GM12872 (cell line): ENCODE measurements around the gene TLL1.

ENCODE experiments used
- CTCF ChIP-seq: IDR thresholded peaks from 3 replicates; pipeline ENCODE4 v1.5.1; 2011; ENCODE audit warnings: low read depth, mild to moderate bottlenecking, low read length, moderate library complexity; ENCODE audit not compliant: insufficient read depth

The TLL1 gene

DNA sequence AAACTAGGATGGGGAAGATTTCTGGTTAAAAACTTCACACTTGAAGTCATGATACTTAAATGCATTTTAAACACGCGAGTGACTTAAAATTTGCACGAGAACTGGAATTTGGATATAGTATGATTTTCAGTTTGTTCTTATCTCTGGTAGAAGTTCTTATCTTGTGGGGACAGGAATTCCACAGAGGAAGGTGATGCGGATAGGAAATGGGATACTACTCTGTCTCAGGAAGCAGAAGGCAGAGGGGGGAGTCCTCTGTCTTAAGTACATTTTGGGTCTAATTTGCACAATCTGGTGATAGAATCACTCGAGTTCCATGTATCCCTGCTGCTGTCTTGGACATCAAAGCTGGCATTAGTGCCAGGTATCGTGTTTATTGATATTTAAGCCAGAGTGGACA is 53.3 kb downstream of the TLL1 start:
- no peak for TF ChIP-seq CTCF

- TF ChIP-seq CTCF = no peak
Measured at GRCh38 chr4:165927366-165927765, 54.3 kb downstream of the TLL1 start.

DNA sequence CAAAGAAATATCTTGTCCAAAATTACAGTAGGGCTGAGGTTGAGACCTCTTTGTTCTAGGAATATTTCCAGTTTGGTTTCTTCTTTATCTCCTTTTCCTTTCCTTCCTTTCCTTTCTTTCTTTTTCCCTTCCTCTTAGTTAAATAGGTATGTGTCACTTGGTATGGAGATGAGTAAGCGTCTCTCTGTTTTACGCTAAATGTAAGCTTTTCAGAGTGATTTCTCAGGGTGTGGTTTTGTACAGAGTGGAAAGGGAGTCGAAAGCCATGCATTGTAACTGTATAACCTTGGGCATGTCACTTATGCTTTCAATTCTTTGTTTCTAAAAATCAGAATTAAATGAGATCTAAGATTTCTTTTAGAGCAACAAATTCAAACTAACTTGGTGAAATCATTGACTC is 54.8 kb downstream of the TLL1 start:
- TF ChIP-seq CTCF = no peak

DNA sequence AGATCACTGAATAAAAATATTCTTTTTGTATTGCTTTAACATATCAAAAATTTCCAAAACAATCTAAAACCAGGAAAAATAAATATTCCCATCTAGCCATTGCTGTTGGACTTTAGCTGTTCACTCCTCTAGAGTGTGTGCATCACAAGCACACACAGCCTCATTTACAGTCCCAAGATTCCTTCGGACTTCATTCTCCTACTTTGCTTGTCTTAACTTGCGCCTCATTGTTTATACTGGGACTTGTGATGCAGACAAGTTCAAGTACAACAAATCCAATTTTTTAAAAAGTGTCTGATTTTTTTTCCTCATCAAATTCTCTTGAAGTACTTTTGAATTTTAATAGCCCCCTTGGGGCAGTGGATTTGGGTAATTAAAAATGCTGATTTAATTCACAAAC is 55.6 kb downstream of the TLL1 start:
- TF ChIP-seq CTCF = no peak

DNA sequence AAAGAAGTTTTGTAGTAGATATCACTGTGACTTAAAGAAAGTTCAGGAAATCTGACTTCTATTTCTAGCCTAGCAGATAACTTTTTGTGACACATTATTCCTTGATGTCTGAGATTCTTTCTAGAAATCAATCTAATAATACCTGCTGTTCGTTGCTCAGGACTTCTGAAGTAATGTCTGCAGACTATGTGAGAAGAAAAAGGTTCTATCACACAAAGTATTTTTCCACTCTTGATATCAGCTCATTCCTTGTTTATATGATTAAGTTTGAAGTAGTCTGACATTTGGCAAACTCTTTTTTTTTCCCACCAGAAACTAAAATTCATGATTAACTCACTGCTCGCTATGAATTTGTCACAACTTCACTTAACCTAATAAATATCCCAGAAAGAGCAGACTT is 56.6 kb downstream of the TLL1 start:
- TF ChIP-seq CTCF = no peak

DNA sequence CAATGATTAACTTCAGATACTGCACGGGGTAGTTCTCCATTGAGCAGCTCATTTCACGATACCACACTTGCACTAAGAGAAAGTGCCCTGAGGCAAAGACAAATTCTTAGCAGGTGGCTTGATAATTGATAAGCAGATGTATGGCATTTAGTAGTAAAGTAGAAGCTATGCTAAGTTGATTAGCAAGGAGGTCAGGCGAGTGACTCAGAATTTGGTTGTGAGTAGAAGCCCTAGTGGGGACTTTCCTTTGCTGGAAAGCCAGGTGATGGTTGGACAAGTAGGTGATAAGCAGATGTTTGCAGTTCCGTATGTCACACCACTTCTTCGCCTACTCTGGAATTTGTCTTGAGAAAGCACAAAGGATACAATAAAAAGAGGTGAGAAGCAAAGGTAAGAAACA is 58.7 kb downstream of the TLL1 start:
- TF ChIP-seq CTCF = no peak

DNA sequence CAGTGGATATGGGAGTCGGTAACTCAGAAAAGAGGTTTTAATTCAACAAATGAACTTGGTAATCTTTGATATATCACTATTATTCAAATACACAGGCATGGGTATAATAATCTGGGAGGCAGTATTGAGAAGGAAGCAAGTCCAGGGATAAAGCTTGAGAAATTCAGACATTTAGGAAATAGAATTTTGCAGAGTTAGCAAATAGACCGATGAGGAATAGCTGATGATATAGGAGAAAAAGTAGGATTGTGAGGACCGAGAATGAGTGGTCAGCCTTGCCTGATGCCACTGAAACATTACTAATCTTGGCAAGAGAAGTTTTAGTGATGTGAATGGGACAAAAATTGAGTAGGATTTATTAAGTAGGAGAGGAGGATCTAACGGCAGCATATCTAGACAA is 71.9 kb downstream of the TLL1 start:
- no peak for TF ChIP-seq CTCF

DNA sequence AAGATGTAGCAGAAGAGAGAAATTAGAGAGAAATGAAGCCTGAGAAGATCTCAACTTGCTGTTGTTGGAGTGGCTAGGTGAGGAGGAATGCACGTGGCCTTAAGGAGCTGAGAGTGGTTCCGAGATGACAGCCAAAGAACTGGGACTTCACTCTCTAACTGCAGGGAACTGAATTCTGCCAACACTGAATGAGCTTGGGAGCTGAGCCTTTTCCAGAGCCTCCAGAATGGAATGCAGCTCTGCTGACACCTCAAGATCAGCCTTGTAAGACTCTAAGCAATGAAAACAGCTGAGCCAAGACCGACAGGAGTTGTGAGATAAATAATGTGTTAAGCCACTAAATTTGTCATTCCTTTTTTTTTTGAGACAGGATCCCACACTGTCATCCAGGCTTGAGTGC is 73.0 kb downstream of the TLL1 start:
- no peak for TF ChIP-seq CTCF
